Activated CD8-positive, alpha-beta T cell treated with anti-CD3 and anti-CD28 coated beads, Interleukin-2, amount 10 ng/mL, durations not matched to agents 7 days and 5 days (primary cell): ENCODE data around the gene SLC4A1AP. TPM values are rescaled to one million over a fixed set of nuclear protein-coding genes. Genes with fewer than 3 reads are reported as not detected.

Experiments used
- ATAC-seq: fragments of 150-1000 bp; cut with Tn5 transposase; one replicate; pipeline ENCODE4 v1.10.0; 2021; ENCODE audit warnings: moderate library complexity
- CTCF ChIA-PET: fragments of 350-600 bp; sonication (Branson Sonifier 250); formaldehyde crosslinking; loops from one replicate; lab custom pipeline; 2021; ENCODE audit warnings: antibody characterized with exemption; lab: Charles Lee
- POLR2A ChIA-PET: fragments of 350-600 bp; sonication (Branson Sonifier 250); formaldehyde crosslinking; loops from one replicate; lab custom pipeline; 2021; ENCODE audit warnings: antibody characterized with exemption; lab: Charles Lee
- DNase-seq: peaks from one replicate; pipeline ENCODE4 v3.0.0-alpha.2; 2020
- H3K27ac Mint-ChIP-seq: one replicate; pipeline ENCODE4 v1.8.0; 2021; ENCODE audit warnings: mild to moderate bottlenecking, mixed read lengths
- H3K27me3 Mint-ChIP-seq: one replicate; pipeline ENCODE4 v1.8.0; 2021; ENCODE audit warnings: low read depth, mixed read lengths
- H3K36me3 Mint-ChIP-seq: one replicate; pipeline ENCODE4 v1.8.0; 2021; ENCODE audit warnings: low read depth, mixed read lengths
- H3K4me1 Mint-ChIP-seq: one replicate; pipeline ENCODE4 v1.8.0; 2021; ENCODE audit warnings: low read depth, mixed read lengths
- H3K4me3 Mint-ChIP-seq: one replicate; pipeline ENCODE4 v1.8.0; 2021; ENCODE audit warnings: mild to moderate bottlenecking, mixed read lengths
- H3K9me3 Mint-ChIP-seq: one replicate; pipeline ENCODE4 v1.8.0; 2022; ENCODE audit warnings: mixed read lengths; ENCODE audit not compliant: insufficient read depth
- total RNA-seq, 2 experiments: library from RNA; stranded (reverse); gene quantifications; one replicate each; pipeline ENCODE4 v1.2.3, GENCODE V29; 2021

The SLC4A1AP gene
- total RNA-seq, 2 experiments from 2014 or later = 24.2 to 25.2 TPM

DNA sequence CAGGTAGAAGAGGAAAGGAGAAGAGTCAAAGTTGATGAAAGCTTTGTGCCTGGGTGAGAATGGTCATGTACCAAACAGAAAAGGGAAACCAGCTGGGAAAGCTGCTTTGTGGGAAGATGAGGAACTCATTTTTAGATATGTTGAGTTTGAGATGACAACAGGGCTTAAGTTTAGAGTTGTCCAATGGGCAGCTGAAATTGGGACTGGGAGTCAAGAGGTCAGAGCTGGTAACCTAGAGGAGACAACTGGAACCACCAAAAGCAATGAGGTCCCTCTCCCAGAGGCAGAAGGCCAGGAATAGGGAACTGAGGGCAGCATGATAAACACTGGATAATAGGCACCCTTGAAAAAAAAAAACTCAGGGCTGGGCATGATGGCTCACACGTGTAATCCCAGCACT is 48.8 kb downstream of the SLC4A1AP start:
- no peak for DNase-seq
- Mint-ChIP-seq H3K27ac (no peak overlapping the region), H3K36me3 (no peaks in the 10 kb centered on the region), H3K4me1 (peaks cover 23% of the 10 kb centered on the region), H3K9me3 (no peaks in the 10 kb centered on the region), H3K4me3 (no peak overlapping the region), H3K27me3 (peaks cover 22% of the 10 kb centered on the region)
- CTCF ChIA-PET = interaction anchor here (1.3 to 5.1 kb wide), 4 partner anchors 9 to 47 kb away, joined by 3 to 17 read pairs (median 7); no protein-coding TSS in a partner anchor
- POLR2A ChIA-PET = no interaction called here
- ATAC-seq = no peak

DNA sequence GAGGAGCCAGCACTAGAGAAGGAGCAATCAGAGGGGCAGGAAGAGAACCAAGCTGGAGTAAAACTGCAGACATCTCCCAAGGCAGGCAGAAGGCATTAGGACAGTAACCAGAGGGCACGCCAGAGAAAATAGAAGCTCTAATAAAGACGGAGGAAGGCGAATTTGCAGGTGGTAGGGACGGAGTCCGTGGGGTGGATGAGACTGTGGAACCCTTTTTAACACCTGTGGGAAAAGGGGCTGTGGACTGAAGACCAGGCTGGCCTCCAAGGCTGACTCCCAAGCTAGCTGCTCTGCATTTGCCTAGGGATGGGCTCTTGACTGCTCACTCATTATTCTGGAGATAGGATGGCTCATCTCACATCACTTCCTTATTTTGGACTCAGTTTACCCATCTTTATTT is 49.5 kb downstream of the SLC4A1AP start:
- no peak for ATAC-seq
- POLR2A ChIA-PET = no interaction called here
- Mint-ChIP-seq H3K4me3 (no peak overlapping the region), H3K9me3 (no peaks in the 10 kb centered on the region), H3K4me1 (peaks cover 23% of the 10 kb centered on the region), H3K27me3 (peaks cover 26% of the 10 kb centered on the region), H3K36me3 (no peaks in the 10 kb centered on the region), H3K27ac (no peak overlapping the region)
- CTCF ChIA-PET = interaction anchor here (1.9 to 5.1 kb wide), 2 partner anchors 9 to 10 kb away, joined by 11 to 17 read pairs; no protein-coding TSS in a partner anchor
- no peak for DNase-seq

DNA sequence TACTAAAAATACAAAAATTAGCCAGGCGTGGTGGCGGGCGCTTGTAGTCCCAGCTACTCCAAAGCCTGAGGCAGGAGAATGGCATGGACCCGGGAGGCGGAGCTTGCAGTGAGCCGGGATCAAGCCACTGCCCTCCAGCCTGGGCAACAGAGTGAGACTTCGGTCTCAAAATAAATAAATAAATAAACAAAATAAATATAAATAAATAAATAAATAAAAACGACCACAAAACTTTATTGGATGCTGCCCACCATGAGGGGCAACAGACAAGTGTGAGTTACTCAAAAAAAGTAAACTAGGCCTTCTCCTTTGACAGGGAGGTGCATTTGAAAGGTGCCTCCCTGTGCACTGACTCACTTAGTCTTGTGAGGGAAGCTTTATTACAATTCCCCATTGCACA is 50.4 kb downstream of the SLC4A1AP start:
- no peak overlapping the region for H3K27ac Mint-ChIP-seq
- H3K36me3 Mint-ChIP-seq = no peaks in the 10 kb centered on the region
- DNase-seq = no peak
- no peak for ATAC-seq
- ChIA-PET POLR2A (no interaction called here), CTCF (interaction anchor here (5.1 kb wide), 1 partner anchor 9 kb away, joined by 17 read pairs; no protein-coding TSS in a partner anchor)
- H3K4me3 Mint-ChIP-seq = no peak overlapping the region
- H3K9me3 Mint-ChIP-seq = no peaks in the 10 kb centered on the region
- peaks cover 27% of the 10 kb centered on the region for H3K27me3 Mint-ChIP-seq
- peaks cover 23% of the 10 kb centered on the region for H3K4me1 Mint-ChIP-seq

DNA sequence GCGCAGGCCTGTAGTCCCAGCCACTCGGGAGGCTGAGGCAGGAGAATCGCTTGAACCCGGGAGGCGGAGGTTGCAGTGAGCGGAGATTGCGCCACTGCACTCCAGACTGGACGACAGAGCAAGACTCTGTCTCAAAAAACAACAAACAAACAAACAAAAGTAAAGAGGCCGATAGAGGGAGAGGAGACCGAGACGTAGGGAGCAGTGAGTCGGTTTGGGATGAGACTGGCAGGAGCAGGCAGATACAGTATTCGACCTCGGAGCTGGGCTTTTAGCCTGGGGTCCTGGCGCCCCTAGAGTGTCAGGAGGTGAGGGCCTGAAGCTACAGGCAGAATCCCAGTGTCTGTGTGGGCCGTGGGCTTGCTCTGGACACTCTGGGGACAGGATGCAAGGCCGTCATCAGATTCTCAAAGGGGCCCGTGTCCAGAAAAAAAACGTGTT is 51.2 kb downstream of the SLC4A1AP start:
- H3K36me3 Mint-ChIP-seq = no peaks in the 10 kb centered on the region
- no peak for ATAC-seq
- no peak for DNase-seq
- ChIA-PET CTCF (interaction anchor here (5.1 kb wide), 1 partner anchor 8 kb away, joined by 17 read pairs; no protein-coding TSS in a partner anchor), POLR2A (no interaction called here)
- peaks cover 26% of the 10 kb centered on the region for H3K4me1 Mint-ChIP-seq
- H3K4me3 Mint-ChIP-seq = no peak overlapping the region
- H3K27me3 Mint-ChIP-seq = peaks cover 29% of the 10 kb centered on the region
- no peak overlapping the region for H3K27ac Mint-ChIP-seq
- no peaks in the 10 kb centered on the region for H3K9me3 Mint-ChIP-seq

DNA sequence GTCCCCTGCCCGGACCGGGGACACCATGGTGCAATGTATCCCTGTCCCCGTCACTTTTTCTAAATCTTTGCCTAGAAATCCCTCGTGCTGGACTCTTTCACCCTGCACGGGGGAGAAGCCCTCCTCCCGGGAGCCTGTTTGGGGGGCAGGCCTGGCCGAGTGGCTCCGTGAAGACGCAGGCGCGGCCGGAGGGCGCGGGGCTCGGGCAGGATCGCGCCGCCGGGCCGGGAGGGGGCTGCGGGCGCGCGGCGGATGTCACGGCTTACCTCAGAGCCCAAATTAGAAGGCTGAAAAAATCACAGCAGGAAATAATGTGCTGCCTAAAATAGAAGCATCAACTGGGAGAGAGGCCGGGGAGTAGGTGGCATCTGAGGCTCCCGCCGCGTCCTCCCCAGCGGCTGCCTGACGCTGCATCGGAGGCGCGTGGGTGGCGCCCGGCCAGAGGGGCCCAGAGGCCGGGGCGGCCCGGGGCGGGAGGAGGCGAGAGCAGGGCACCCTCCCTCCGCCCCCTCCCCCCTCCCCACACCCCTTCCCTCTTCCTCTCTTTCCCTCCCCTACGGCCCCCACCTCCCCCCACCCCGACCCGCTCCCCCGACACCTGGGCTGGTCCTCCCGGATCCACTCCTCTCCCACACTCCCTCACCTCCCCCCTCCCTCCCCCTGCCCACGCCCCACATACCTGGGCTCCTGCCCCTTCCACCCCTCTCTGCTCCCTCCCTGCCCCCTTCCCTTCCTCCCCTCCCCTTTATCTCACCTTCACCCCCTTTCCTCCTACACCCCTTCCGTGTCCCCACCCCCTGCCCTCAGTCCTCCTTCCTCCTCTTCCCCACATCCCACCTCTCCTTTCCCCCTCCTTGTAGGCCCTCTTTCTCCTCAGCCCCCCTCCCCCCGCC is 51.9 kb downstream of the SLC4A1AP start:
- H3K4me3 Mint-ChIP-seq = no peak overlapping the region
- CTCF ChIA-PET = interaction anchor here (2.7 to 5.1 kb wide), 2 partner anchors 8 to 12 kb away, joined by 12 to 17 read pairs; no protein-coding TSS in a partner anchor
- DNase-seq (peak; percentile 41), ATAC-seq (peak; percentile 73)
- H3K27me3 Mint-ChIP-seq = peaks cover 31% of the 10 kb centered on the region
- H3K36me3 Mint-ChIP-seq = no peaks in the 10 kb centered on the region
- POLR2A ChIA-PET = no interaction called here
- H3K27ac Mint-ChIP-seq = no peak overlapping the region
- H3K9me3 Mint-ChIP-seq = no peaks in the 10 kb centered on the region
- H3K4me1 Mint-ChIP-seq = peaks cover 33% of the 10 kb centered on the region

DNA sequence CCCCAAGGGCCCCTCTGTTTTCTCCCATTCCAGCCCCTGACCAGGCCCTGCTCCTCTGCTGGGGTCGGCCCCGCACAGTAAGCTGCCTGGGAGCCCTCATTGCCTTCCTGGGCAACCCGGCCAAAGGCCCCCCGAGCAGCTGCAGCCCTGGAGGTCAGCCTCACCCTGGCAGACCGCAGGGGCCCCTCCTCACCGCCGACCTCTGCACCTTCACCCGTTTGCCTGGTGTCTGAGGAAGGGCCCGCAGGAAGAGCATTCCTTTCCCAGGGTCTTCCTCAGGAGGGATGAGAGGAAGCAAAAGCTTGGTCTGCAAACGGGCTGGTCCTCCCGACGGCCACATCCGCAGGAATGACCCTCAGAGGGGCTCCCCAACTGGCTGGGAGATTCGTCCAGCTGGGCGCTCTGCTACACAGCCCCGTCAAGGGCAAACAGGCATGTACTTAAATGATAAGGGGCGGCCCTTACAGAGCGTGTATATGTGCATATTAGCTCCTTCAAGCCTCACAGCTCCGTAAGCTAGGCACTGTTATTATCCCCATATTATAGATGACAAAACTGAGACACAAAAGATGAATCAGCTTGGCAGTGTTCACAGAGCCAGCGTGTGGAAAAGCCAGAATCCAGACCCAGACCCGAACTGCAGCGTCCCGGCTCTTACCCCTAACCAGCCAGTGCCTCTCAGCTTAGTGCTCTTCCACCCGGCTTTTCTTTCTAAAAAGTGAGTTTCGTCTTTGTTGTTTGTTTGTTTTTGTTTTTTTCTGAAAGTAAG is 52.8 kb downstream of the SLC4A1AP start:
- ATAC-seq = no peak
- Mint-ChIP-seq H3K9me3 (no peaks in the 10 kb centered on the region), H3K4me3 (peak overlapping the region; percentile 39), H3K27me3 (peaks cover 31% of the 10 kb centered on the region), H3K36me3 (no peaks in the 10 kb centered on the region), H3K4me1 (peaks cover 39% of the 10 kb centered on the region), H3K27ac (no peak overlapping the region)
- CTCF ChIA-PET = interaction anchor here (1.0 to 2.7 kb wide), 2 partner anchors 12 to 33 kb away, joined by 6 to 12 read pairs; no protein-coding TSS in a partner anchor
- no peak for DNase-seq
- POLR2A ChIA-PET = no interaction called here

DNA sequence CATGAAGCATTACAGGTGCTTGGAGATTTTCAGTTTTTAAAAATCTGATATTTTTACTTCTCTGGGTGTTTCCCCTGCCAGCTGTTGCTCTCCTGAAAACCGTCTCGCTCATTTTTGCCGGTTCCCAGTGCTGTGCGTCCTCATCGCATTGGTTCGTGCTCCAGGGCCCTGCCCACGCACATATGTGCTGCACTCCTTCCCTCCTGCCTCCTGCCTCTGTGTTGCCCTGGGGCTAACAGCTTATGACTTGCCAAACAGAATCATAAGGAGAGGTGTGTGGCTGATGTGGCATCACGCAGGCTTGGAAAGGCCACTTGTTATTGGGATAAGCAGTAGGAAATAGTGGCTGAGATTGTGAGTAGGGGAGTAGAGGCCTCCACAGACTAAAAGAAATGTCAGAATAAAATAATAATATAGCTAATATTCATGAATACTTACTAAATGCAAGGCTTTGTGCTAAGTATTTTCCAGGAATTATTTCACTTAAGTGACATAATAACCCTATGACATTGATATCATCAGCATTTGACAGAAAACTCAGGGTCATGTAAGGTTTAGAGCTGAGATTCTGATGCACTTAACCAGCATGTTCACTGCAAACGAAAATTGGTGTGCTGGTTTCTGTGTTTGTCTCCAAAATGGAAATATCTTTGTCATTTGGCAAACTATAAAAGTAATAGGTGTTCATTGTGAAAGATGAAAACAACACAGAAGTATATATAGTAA is 53.5 kb downstream of the SLC4A1AP start:
- POLR2A ChIA-PET = no interaction called here
- Mint-ChIP-seq H3K27ac (no peak overlapping the region), H3K4me3 (peak overlapping the region; percentile 39), H3K36me3 (no peaks in the 10 kb centered on the region), H3K27me3 (peaks cover 29% of the 10 kb centered on the region), H3K9me3 (no peaks in the 10 kb centered on the region), H3K4me1 (peaks cover 41% of the 10 kb centered on the region)
- no peak for DNase-seq
- ATAC-seq = no peak
- CTCF ChIA-PET = interaction anchor here (0.8 to 2.7 kb wide), 3 partner anchors 13 to 307 kb away, joined by 3 to 12 read pairs (median 6); no protein-coding TSS in a partner anchor

DNA sequence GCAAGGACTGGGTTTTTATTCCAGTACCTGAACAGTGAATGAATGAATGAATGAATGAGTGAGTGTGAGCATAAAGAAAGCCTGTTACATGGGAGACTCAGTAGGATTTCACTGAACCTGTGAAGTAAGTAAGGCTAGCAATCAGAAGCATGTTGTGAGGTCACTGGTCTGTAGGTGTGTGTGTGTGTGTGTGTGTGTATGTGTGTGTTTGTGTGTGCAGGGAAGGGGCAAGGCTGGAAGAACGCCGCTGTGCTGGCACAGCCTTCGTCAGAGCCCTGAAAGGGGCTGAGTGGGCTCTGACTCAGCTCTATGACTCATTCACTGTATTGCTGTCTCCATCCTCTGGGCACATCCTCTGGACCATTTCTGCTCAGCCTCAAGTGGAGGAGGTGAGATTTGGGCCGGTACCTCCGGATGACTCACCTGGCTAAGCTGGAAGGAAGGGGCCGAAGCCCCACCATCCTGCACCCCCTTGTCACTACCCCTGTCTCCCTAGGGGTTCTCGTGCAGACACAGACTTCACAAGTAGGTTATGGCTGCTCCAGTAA is 56.4 kb downstream of the SLC4A1AP start:
- ChIA-PET CTCF (interaction anchor here (1.0 to 5.8 kb wide), 2 partner anchors 14 to 37 kb away, joined by 3 to 35 read pairs; no protein-coding TSS in a partner anchor), POLR2A (no interaction called here)

DNA sequence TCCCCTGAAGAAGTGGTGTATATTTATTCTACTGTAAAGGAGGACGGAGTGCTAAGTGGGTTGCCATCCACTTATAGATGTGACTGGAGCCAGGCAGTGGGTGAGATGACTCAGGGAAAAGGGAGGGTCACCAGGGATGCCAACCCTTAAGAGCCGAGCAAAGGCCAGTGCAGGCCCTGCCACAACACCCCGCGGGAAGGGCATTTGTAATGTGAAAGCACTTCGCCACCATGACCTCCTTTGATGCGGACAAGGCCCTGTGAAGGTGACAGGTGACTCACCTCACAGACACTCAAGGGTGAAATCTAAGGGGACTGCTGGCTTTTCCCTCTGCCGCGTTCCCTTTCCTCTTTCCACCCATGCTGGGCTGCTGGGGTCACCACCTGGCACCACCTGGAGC is 57.6 kb downstream of the SLC4A1AP start:
- no peak for DNase-seq

More for the DNA sequence above, 56.4 kb downstream of the SLC4A1AP start:
- Mint-ChIP-seq H3K27me3 (peaks cover 18% of the 10 kb centered on the region), H3K9me3 (no peaks in the 10 kb centered on the region), H3K36me3 (no peaks in the 10 kb centered on the region), H3K4me1 (peaks cover 41% of the 10 kb centered on the region), H3K4me3 (no peak overlapping the region), H3K27ac (peak overlapping the region; percentile 5)
- ATAC-seq (peak; percentile 31), DNase-seq (peak; percentile 33)

DNA sequence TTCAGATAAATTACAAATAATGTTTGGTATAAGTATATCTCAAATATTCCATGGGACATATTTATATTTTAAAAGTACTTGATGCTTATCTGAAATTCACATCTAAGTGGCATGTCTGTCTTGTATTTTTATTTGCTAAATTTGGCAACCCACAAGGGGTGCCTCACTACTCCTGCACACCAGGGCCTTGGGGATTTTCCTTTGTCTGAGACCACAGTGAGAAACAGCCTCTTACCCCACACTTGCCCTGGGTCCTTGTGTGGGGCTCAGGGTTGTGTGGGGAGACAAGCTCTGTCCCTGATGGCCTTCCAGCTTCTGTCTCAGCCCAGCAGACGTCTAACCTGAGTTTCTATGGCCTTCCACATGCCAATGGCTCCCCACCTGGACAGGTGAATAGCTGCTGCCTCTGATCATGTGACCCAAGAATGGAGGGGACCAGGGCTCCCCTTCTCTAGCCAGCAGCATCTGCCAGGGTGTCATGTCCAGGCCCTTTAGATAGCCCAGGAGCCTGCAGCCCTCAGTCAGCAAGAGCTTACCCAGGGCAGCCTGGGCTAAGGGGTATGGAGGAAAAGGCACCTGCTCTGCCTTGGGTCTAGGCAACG is 58.3 kb downstream of the SLC4A1AP start:
- H3K9me3 Mint-ChIP-seq = no peaks in the 10 kb centered on the region
- H3K4me1 Mint-ChIP-seq = peaks cover 31% of the 10 kb centered on the region
- ChIA-PET POLR2A (no interaction called here), CTCF (interaction anchor here (0.6 to 5.8 kb wide), 6 partner anchors 9 to 531 kb away, joined by 3 to 35 read pairs (median 8); no protein-coding TSS in a partner anchor)
- H3K4me3 Mint-ChIP-seq = no peak overlapping the region
- DNase-seq (no peak), ATAC-seq (peak; percentile 20)
- H3K36me3 Mint-ChIP-seq = no peaks in the 10 kb centered on the region
- peaks cover 12% of the 10 kb centered on the region for H3K27me3 Mint-ChIP-seq
- H3K27ac Mint-ChIP-seq = no peak overlapping the region

More for the DNA sequence above, 57.6 kb downstream of the SLC4A1AP start:
- H3K36me3 Mint-ChIP-seq = no peaks in the 10 kb centered on the region
- no peak overlapping the region for H3K4me3 Mint-ChIP-seq
- H3K9me3 Mint-ChIP-seq = no peaks in the 10 kb centered on the region
- H3K27ac Mint-ChIP-seq = no peak overlapping the region
- H3K4me1 Mint-ChIP-seq = peaks cover 38% of the 10 kb centered on the region
- no peak for ATAC-seq
- ChIA-PET CTCF (interaction anchor here (5.8 kb wide), 1 partner anchor 15 kb away, joined by 35 read pairs; no protein-coding TSS in a partner anchor), POLR2A (no interaction called here)
- H3K27me3 Mint-ChIP-seq = peaks cover 17% of the 10 kb centered on the region
